ENCODE measurements around the gene GPC6. TPM values are rescaled to one million over a fixed set of nuclear protein-coding genes. Genes with fewer than 3 reads are reported as not detected.

GPC6 gene
- total and polyA plus RNA-seq, 9 of the 15 experiments (the other 6 are each of a cell fraction or from before 2014, with no cell fraction given): under 0.01 to 0.20 (median 0.01) TPM; not detected in 4

DNA sequence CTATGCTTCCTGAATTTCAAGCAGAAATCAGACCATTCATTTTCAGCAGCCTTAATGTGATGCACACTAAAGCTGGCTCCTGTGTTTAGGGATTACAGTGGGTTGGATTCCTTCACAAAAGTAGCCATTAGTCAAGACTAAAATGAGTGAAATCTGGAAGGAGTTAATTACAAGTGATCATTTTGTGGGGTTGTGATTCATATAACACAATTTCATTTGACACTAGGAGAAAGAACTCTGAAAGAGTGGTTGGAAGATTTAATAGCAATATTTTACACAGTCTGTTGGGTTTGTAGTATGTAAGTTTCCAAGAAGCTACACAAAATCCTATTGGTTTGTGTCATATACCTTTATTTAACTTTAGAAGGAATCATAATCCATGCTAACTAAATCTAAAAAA, 1015.9 kb downstream of the GPC6 start:
- no peak for ATAC-seq
- Histone ChIP-seq H3K36me3 (ENCODE audit: control insufficient read depth, insufficient read depth, low read length) (no peaks in the 10 kb centered on the region), H4K20me1 (replicated peaks; ENCODE audit: control insufficient read depth, insufficient read depth, low read length) (no peaks in the 10 kb centered on the region), H3K9me1 (ENCODE audit: control insufficient read depth, insufficient read depth, low read length) (no peaks in the 10 kb centered on the region), H3K27ac (ENCODE audit: extremely low read depth, low read depth, low read length) (no peak overlapping the region), H2AFZ (ENCODE audit: low read depth, low read length) (no peak overlapping the region), H3K4me3 (no peak overlapping the region), H3K9me3 (replicated peaks; ENCODE audit: control insufficient read depth, insufficient read depth, low read depth, low read length) (no peaks in the 10 kb centered on the region), H3K4me2 (ENCODE audit: insufficient read depth, low read length) (no peak overlapping the region), H3K9ac (ENCODE audit: insufficient read depth in 1 of 2, low read depth in 2 of 2, low read length in 2 of 2) (no peak overlapping the region), H3K79me2 (ENCODE audit: control insufficient read depth, insufficient read depth, low read length) (no peaks in the 10 kb centered on the region), H3K27me3 (ENCODE audit: control insufficient read depth in 2 of 2, insufficient read depth in 2 of 2, low read length in 2 of 2) (no peaks in the 10 kb centered on the region), H3K4me1 (replicated peaks in 1 of 2; ENCODE audit: control insufficient read depth in 2 of 2, insufficient read depth in 2 of 2, low read length in 2 of 2) (no peaks in the 10 kb centered on the region)
- no peak for FAIRE-seq
- in situ Hi-C loops (cut with MboI) (no loop called here), intact Hi-C loops (cut with micrococcal nuclease) (no loop called here)
- no TSS peak for BruUV-seq (replicated peaks)
- TF ChIP-seq, protein P1, sequence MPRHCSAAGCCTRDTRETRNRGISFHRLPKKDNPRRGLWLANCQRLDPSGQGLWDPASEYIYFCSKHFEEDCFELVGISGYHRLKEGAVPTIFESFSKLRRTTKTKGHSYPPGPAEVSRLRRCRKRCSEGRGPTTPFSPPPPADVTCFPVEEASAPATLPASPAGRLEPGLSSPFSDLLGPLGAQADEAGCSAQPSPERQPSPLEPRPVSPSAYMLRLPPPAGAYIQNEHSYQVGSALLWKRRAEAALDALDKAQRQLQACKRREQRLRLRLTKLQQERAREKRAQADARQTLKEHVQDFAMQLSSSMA (CRISPR knock-in tag; IDR thresholded peaks at IDR 0.05): no peak
- TF ChIP-seq PCBP2 (IDR thresholded peaks at IDR 0.05; ENCODE audit: low read depth, low read length, poor library complexity, severe bottlenecking) (no peak), TEAD2 (tag; IDR thresholded peaks at IDR 0.05) (no peak), NFXL1 (CRISPR knock-in tag; IDR thresholded peaks at IDR 0.05) (no peak), MTA3 (IDR thresholded peaks at IDR 0.05; ENCODE audit: borderline replicate concordance) (no peak), ATF1 (CRISPR knock-in tag; IDR thresholded peaks at IDR 0.05) (no peak), ATF1 (tag; IDR thresholded peaks at IDR 0.05) (no peak), ATF3 (IDR thresholded peaks at IDR 0.05) (no peak), ATF3 (CRISPR knock-in tag; conservative IDR thresholded peaks at IDR 0.05) (no peak)
- ChIA-PET CTCF (ENCODE audit: low intra/inter-chr PET ratio) (no interaction called here), POLR2A (no interaction called here)
- no peak for DNase-seq (ENCODE audit: extremely low read depth in 1 of 4, low spot score in 3 of 4)
